ENCODE measurements around the gene DOLK. TPM values are rescaled to one million over a fixed set of nuclear protein-coding genes. Genes with fewer than 3 reads are reported as not detected.

DOLK gene
- total RNA-seq, 1 experiment from 2014 or later, result 12.0 TPM

- Histone ChIP-seq H3K36me3 (ENCODE audit: control insufficient read depth in 1 of 2, insufficient read depth in 2 of 2, low read length in 2 of 2) (0 out of 4 replicates have a peak, but pooled peaks cover 0 to 5% of the 10 kb centered on the region in 2 experiments), H4K20me1 (ENCODE audit: insufficient read depth) (no peaks in the 10 kb centered on the region), H3K9me2 (ENCODE audit: insufficient read depth) (no peaks in the 10 kb centered on the region), H3K9ac (ENCODE audit: low read length) (no peak overlapping the region), H3K27ac (ENCODE audit: low read depth, low read length) (no peak overlapping the region), H3K27me3 (ENCODE audit: insufficient read depth, low read length) (no peaks in the 10 kb centered on the region), H3K4me3 (replicated peaks in 1 of 2; ENCODE audit: low read depth in 1 of 2, low read length in 2 of 2) (no peak overlapping the region), H3K79me2 (ENCODE audit: insufficient read depth, low read length) (no peaks in the 10 kb centered on the region), H2AFZ (ENCODE audit: low read depth, low read length, poor library complexity, severe bottlenecking) (no peak overlapping the region), H3K4me1 (ENCODE audit: control insufficient read depth in 1 of 2, insufficient read depth in 2 of 2, low read length in 2 of 2) (no peaks in the 10 kb centered on the region), H3K4me2 (ENCODE audit: low read length) (no peak overlapping the region), H3K9me3 (ENCODE audit: control insufficient read depth in 1 of 2, insufficient read depth in 1 of 2, low read depth in 1 of 2, low read length in 2 of 2) (no peaks in the 10 kb centered on the region)
- TF ChIP-seq FOSL1 (IDR thresholded peaks at IDR 0.05; ENCODE audit: low read depth), result no peak
- TF ChIP-seq POLR2A (IDR thresholded peaks at IDR 0.05; ENCODE audit: borderline replicate concordance, extremely low read depth, insufficient read depth, insufficient read length), result peak; percentile 37
- RAD21 ChIA-PET (ENCODE audit: low non-redundant PET in 1 of 2, low total read pairs in 2 of 2, uncharacterized antibody in 2 of 2, unreplicated experiment in 2 of 2), result no interaction called here
- CTCF ChIA-PET, result no interaction called here
- intact Hi-C loops (cut with micrococcal nuclease), result no loop called here
- no TSS peak for BruUV-seq (replicated peaks)
- DNase-seq (ENCODE audit: low read depth, low spot score) (no peak), ATAC-seq (no peak)
- POLR2A ChIA-PET, result no interaction called here
Measured at GRCh38 chr9:128921881-128922763, 25.3 kb downstream of the DOLK start.

GRCh38 chr9:128920381-128921058, 26.9 kb downstream of the DOLK start, which contains the start of gene PHYHD1:
Gene PHYHD1 (plus strand): TSS chr9:128920982. CDS start chr9:128922324, 1,342 bp downstream.
- no peak for ATAC-seq
- Histone ChIP-seq H3K4me1 (ENCODE audit: control insufficient read depth in 1 of 2, insufficient read depth in 2 of 2, low read length in 2 of 2) (no peaks in the 10 kb centered on the region), H3K27me3 (ENCODE audit: insufficient read depth, low read length) (no peaks in the 10 kb centered on the region), H3K4me2 (ENCODE audit: low read length) (no peak within 1 kb of the TSS), H3K9me3 (ENCODE audit: control insufficient read depth in 1 of 2, insufficient read depth in 1 of 2, low read depth in 1 of 2, low read length in 2 of 2) (no peaks in the 10 kb centered on the region), H2AFZ (ENCODE audit: low read depth, low read length, poor library complexity, severe bottlenecking) (no peak within 1 kb of the TSS), H3K36me3 (ENCODE audit: control insufficient read depth in 1 of 2, insufficient read depth in 2 of 2, low read length in 2 of 2) (0 out of 4 replicates have a peak, but pooled peaks cover 0 to 5% of the 10 kb centered on the region in 2 experiments), H3K79me2 (ENCODE audit: insufficient read depth, low read length) (no peaks in the 10 kb centered on the region), H3K27ac (ENCODE audit: low read depth, low read length) (no peak within 1 kb of the TSS), H3K9me2 (ENCODE audit: insufficient read depth) (no peaks in the 10 kb centered on the region), H3K4me3 (replicated peaks in 1 of 2; ENCODE audit: low read depth in 1 of 2, low read length in 2 of 2) (no peak within 1 kb of the TSS), H4K20me1 (ENCODE audit: insufficient read depth) (no peaks in the 10 kb centered on the region), H3K9ac (ENCODE audit: low read length) (no peak within 1 kb of the TSS)
- no peak for DNase-seq (ENCODE audit: low read depth, low spot score)
- TF ChIP-seq MAX (IDR thresholded peaks at IDR 0.05) (no peak), EGR1 (IDR thresholded peaks at IDR 0.05; ENCODE audit: low read depth) (no peak), TCF7L2 (IDR thresholded peaks at IDR 0.05; ENCODE audit: borderline replicate concordance, extremely low read depth, insufficient read depth, insufficient read length) (no peak)
- ChIA-PET CTCF (no interaction called here), POLR2A (no interaction called here), RAD21 (ENCODE audit: low non-redundant PET in 1 of 2, low total read pairs in 2 of 2, uncharacterized antibody in 2 of 2, unreplicated experiment in 2 of 2) (no interaction called here)
- no TSS peak for BruUV-seq (replicated peaks)
- intact Hi-C loops (cut with micrococcal nuclease), result no loop called here
